MV-4-11 (cell line): ENCODE data around the gene NCOA1.
A peak's percentile ranks its signal among the peaks of the same experiment; 100 is the strongest.

Source experiments
- DNase-seq: peaks from one replicate; lab custom pipeline; 2025; lab: John Stamatoyannopoulos, UW

NCOA1 gene

DNA sequence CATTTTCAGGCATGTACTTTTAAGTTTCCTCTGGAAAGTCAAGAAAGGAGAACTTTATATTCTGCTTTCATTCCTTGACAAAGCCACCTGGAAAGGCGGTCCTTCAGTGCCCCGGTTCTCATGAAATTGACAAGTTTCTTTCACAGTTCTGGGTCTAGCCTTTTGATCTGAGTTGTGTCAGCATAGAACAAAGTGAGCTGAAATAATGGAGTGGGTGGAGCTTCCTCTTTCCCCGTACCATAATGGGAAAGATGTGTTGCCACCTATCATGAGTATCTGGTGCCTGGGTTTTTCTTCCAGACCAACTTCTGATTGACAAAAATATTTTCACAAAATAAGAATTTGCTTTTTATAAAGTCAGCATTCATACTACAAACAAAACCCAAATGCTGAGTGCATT is 252.9 kb downstream of the NCOA1 start:
- no peak for DNase-seq

GRCh38 chr2:24744356-24744755 is 253.3 kb downstream of the NCOA1 start:
- no peak for DNase-seq

DNA sequence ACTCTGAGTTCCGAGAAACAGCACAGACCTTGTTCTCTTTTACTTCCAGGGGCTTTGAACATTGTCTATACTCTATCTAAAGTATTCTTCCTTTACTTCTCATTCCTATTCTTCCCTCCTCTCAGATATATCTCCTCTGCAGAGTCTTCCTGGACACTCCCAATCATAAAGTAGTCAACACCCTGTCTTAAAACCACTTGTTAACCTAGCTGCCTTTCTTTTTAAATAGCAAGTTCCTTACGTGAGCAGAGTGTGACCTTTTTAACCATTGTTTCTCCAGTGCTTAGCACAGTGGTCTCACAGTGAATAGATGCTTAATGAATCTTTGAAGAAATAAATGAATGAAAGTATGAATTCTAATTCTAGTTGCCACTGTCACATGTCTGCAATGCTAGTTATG is 254.8 kb downstream of the NCOA1 start:
- DNase-seq, result no peak

DNA sequence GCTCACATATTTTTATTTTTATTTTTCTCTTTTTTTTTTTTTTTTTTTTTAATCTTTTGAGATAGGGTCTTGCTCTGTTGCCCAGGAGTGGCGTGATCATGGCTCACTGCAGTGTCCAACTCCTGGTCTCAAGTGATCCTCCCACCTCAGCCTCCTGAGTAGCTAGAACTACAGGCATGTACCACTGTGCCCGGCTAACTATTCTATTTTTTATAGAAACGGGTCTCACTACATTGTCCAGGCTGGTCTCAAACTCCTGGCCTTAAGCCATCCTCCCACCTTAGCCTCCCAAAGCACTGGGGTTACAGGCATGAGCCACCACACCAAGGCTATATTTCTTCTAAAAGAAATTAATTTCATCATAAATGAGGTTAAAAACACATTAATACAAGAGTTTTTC is 256.2 kb downstream of the NCOA1 start:
- DNase-seq, result no peak

GRCh38 chr2:24749069-24749691 is 258.1 kb downstream of the NCOA1 start:
- DNase-seq, result peak; percentile 15

DNA sequence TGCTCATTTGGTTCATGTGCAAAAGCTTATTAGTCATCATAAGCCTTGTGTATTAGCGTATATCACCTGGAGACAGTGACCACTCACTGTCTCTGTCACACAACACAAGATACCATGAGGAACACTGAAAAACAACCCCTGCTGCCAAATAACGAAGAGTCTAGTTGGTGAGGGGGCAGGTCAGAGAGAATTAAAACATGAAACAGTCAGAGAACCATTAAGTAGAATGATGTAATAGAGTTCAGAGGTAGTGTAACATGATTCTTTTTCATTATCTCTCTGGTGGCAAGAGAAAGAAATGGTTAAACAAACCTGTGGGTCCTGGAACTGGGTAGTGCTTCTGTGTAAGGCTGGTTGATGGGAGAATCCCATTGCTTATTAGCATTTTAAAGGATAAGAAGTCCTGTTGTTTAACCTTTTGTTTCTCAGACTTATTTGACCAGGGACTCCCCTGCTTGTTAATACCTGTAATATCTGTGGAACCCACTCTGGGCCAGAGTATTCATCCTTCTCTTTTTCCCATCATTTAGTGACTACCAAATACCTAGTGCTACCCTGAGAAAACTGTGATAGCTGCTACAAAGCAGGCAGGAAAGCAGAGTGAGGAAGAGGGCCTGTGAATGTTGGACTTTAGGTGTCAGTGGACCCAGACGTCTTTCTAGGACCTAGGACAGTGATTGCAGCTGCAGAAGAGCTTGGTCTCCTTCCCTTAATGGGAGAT is 264.1 kb downstream of the NCOA1 start:
- DNase-seq, result no peak

GRCh38 chr2:24756789-24757188 is 265.7 kb downstream of the NCOA1 start:
- no peak for DNase-seq

GRCh38 chr2:24761866-24762265 is 270.8 kb downstream of the NCOA1 start:
- no peak for DNase-seq

GRCh38 chr2:24762518-24762917 is 271.5 kb downstream of the NCOA1 start:
- no peak for DNase-seq

DNA sequence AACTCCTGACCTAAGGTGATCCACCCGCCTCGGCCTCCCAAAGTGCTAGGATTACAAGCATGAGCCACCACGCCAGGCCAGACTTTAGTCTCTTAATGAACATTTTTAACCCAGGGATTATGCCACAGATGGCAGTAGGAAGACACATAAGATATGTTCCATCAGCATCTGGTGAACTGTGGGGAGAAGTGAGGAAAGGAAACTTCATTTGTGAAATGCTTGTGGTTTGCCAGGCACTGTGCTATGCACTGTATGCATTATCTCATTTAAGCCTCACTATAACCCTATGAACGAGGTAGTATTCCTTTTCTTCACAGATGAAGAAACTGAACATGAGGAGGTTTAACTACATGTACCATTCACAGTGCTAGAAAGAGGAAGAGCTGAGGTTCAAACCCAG is 272.8 kb downstream of the NCOA1 start:
- DNase-seq, result peak; percentile 99

DNA sequence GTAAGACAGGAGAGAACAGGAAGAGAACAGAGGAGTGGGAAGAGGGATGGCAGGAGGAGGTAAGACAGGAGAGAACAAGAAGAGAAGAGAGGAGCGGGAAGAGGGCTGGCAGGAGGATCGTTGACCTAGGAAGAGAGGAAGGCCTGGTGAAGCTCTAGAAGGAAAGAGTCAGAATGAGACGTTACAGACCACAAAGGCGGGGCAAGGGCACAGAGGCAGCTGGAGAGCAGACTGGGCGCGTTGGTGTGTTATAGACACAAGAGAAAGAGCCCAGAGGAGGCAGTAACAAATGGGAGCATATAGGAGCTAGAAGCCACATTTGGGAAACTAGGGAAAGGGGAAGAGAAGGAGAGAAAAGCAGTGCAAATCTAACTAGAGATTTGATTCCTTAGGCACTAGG is 275.6 kb downstream of the NCOA1 start:
- peak; percentile 65 for DNase-seq

DNA sequence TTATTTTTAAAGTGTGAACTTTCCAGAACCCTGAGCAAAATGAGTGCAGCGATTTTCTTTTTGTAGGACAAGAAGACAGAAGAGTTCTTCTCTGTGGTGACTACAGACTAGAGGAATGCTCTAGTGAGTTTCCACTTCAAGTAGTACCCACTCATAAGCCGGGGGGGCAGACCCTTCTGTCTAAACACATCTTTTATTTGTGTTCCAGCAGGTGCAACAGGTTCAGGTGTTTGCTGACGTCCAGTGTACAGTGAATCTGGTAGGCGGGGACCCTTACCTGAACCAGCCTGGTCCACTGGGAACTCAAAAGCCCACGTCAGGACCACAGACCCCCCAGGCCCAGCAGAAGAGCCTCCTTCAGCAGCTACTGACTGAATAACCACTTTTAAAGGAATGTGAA is 277.0 kb downstream of the NCOA1 start:
- DNase-seq, result no peak

DNA sequence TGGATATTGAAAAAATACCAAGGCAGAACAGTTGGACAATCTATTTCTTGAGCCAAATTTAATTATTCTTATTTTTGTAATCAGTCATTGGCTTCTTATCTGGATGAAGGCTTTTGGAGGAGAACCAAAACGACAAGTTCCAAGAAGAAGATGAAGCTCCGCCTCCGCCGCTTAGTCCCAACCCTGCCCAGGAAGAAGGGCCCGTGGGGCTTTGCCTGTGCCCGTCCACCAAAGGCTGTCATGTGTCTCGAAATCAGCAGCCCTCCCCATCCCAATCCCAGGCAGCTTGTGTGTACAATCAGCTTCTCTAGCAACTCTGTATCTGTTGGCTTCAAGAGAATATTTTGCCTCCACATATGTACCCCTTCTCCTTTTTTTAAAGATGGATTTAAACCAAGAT is 277.5 kb downstream of the NCOA1 start:
- DNase-seq, result no peak

DNA sequence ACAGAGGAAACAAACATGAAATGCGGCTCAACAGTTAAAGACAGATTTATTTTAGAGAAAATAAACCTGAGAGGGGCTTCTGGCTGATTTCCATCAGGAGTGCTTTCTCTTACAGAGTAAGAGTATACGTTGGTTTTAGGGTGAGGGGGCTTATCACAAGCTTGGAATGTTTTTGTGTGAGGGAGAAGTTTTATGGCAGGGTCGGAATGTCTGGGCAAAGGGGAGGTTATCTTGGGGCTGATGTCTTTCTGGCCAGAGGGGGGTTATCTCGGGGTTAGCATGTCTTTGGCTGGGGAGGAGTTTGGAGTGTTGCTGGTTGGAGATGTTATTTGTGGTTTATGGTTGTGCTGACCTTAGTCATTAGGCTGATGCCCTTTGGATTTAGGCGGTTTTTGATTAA is 280.0 kb downstream of the NCOA1 start:
- DNase-seq, result no peak

DNA sequence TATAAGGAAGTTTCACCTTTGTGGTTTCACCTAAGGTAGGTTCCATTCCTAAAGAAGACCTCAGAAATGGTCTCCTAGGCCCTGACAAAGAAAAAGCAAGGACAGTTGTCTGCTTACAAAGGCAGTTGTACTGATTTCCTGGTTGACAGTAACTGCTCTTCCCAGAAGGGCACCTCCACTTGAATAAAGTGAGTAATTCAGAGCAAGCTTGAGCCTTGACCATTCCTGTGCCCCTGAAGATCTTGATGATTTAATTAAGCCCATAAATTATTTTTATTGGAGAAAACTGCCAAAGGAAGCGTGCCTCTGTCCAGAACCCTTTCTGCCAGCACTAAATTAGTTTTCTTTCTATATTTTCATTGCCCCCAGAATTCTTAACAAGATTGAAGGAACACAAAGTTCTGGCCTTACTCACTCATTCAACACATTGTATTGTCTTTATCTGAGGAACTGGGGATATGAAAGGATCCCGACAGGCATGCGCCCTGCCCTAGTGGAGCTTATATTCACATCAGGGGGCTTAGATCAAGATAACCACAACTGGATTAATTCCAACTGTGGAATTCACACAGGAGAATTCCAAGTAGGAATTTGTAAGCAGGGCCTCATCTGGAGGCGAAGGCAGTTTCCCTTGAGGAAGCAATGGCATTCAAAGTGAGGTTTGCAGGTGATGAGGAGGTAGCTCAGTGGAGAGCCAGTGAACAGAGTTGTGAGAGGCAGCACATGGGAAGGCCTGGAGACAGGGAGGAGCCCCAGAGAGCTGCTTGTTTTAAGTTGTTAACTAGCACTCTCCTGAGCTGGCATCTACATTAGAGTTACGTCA is 280.9 kb downstream of the NCOA1 start:
- no peak for DNase-seq

GRCh38 chr2:24774373-24774772 is 283.3 kb downstream of the NCOA1 start:
- DNase-seq, result no peak

GRCh38 chr2:24779116-24779515 is 288.1 kb downstream of the NCOA1 start:
- no peak for DNase-seq

GRCh38 chr2:24783641-24784040 is 292.6 kb downstream of the NCOA1 start:
- DNase-seq, result no peak

- DNase-seq, result peak; percentile 73
Observed at GRCh38 chr2:24785671-24786321, 294.7 kb downstream of the NCOA1 start.

DNA sequence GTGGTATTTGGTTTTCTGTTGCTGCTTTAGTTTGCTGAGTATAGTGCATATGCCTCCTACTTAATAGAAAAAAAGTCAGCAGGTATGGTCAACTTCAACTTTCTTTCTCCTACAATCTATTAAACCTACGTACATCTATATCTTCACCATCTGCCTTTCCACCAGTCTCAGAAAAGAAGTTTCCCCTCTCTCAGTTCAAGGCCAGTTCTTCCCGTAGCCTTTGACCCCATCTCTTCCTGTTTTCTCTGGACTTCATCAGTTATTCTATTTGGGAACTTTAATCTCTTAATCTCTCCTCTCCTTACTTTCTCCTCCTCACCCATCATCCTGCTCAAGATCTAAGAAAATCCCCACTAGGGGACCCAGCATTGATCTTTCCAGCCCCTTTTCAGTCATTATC is 296.5 kb downstream of the NCOA1 start:
- DNase-seq, result no peak

DNA sequence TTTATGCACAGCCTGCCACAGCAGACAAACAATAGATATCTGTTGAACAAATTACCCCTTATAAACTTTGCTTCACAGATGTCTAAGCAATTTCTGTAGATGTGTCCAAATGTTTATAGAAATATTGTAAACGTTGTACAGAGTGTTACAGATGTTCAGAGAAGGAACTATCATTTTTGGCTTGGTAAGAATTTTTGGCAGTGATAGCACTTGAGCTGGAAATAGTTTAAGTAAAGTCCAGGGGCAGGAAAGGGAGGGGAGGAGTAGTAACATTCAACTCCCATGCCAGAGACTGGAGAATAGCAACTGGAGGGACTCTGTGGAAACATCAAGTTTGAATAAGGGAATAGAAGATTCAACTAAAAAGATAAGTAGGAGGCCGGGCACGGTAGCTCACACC is 297.8 kb downstream of the NCOA1 start:
- DNase-seq, result no peak

- no peak for DNase-seq
Observed at GRCh38 chr2:24791452-24791851, 300.4 kb downstream of the NCOA1 start.

DNA sequence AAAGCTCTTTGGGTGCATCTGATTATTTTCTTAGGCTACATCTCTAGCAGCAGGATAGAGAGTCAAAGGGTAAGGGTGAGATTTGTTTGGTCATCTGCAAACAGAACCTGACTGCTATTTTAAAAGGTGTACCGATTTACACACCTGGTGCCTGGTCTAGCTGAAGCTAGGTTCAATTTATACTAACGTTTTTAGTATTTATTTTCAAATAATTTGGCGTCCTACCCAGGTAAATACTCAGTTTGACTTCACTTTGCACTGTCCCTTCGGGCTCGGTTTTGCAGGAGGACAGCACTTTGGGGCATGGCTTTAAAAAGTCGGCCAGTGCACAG is 301.5 kb downstream of the NCOA1 start:
- DNase-seq, result no peak
